OCI-LY1 (cell line): ENCODE measurements around the gene NSRP1.

Source experiments
- H2AFZ ChIP-seq: fragments of 200-600 bp; sonication (generic), shearing (Covaris generic); 2 replicates; pipeline ENCODE4 v1.6.0; 2014; ENCODE audit warnings: antibody characterized with exemption, mild to moderate bottlenecking, low read length
- H3F3A ChIP-seq: fragments of 200-600 bp; sonication (generic), shearing (Covaris generic); 2 replicates; pipeline ENCODE4 v1.6.0; 2014; ENCODE audit warnings: mild to moderate bottlenecking, antibody characterized with exemption, low read length, moderate library complexity; ENCODE audit not compliant: insufficient read depth
- H3K27ac ChIP-seq: fragments of 200-600 bp; sonication (generic); 2 replicates; pipeline ENCODE4 v1.5.1; 2014; ENCODE audit warnings: low read length, mixed run types, mild to moderate bottlenecking, low read depth; ENCODE audit not compliant: poor library complexity, severe bottlenecking
- H3K27me3 ChIP-seq: fragments of 200-600 bp; sonication (generic); 2 replicates; pipeline ENCODE4 v1.6.0; 2014; ENCODE audit warnings: antibody characterized with exemption, mild to moderate bottlenecking, low read length, moderate library complexity; ENCODE audit not compliant: insufficient read depth
- H3K36me3 ChIP-seq: fragments of 200-600 bp; sonication (generic); 2 replicates; pipeline ENCODE4 v1.6.1; 2014; ENCODE audit warnings: mild to moderate bottlenecking, antibody characterized with exemption, low read length, moderate library complexity, mixed read lengths; ENCODE audit not compliant: insufficient read depth
- H3K4me1 ChIP-seq: fragments of 200-600 bp; sonication (generic); 2 replicates; pipeline ENCODE4 v1.5.1; 2014; ENCODE audit warnings: mild to moderate bottlenecking, low read length, moderate library complexity; ENCODE audit not compliant: insufficient read depth, severe bottlenecking
- H3K4me2 ChIP-seq: fragments of 200-600 bp; sonication (generic), shearing (Covaris generic); 2 replicates; pipeline ENCODE4 v1.6.1; 2014; ENCODE audit warnings: low read length
- H3K4me3 ChIP-seq: fragments of 200-600 bp; sonication (generic); 2 replicates; pipeline ENCODE4 v1.5.1; 2014; ENCODE audit warnings: low read length, low read depth, mild to moderate bottlenecking, mixed read lengths; ENCODE audit not compliant: poor library complexity, severe bottlenecking
- H3K79me2 ChIP-seq: fragments of 200-600 bp; shearing (Covaris generic); 2 replicates; pipeline ENCODE4 v1.6.1; 2016; ENCODE audit warnings: mixed run types, low read length, mixed read lengths; ENCODE audit not compliant: insufficient read depth
- H3K9ac ChIP-seq: fragments of 200-600 bp; sonication (generic), shearing (Covaris generic); 2 replicates; pipeline ENCODE4 v1.6.1; 2014; ENCODE audit warnings: mild to moderate bottlenecking, low read length, mixed read lengths
- H3K9me2 ChIP-seq: fragments of 200-600 bp; sonication (generic), shearing (Covaris generic); 2 replicates; pipeline ENCODE4 v1.6.1; 2014; ENCODE audit warnings: low read depth, mild to moderate bottlenecking, low read length, mixed read lengths
- H3K9me3 ChIP-seq: fragments of 200-600 bp; shearing (Covaris generic); 2 replicates; pipeline ENCODE4 v1.6.1; 2014; ENCODE audit warnings: low read length, mixed read lengths
- H4K20me1 ChIP-seq: fragments of 200-600 bp; sonication (generic), shearing (Covaris generic); 2 replicates; pipeline ENCODE4 v1.6.0; 2016; ENCODE audit warnings: mild to moderate bottlenecking, low read length; ENCODE audit not compliant: insufficient read depth
- CTCF ChIP-seq: fragments of 200-600 bp; sonication (generic), shearing (Covaris generic); IDR thresholded peaks from 2 replicates; pipeline ENCODE4 v1.5.1; 2017; ENCODE audit warnings: mild to moderate bottlenecking, antibody characterized with exemption, low read length, moderate library complexity, mixed read lengths
- EZH2 ChIP-seq: fragments of 200-600 bp; sonication (generic), shearing (Covaris generic); IDR thresholded peaks from 2 replicates; pipeline ENCODE4 v1.8.0; 2017; ENCODE audit warnings: borderline replicate concordance, mixed run types, mild to moderate bottlenecking, antibody characterized with exemption, low read length, moderate library complexity, mixed read lengths

Gene NSRP1

GRCh38 chr17:30222721-30223175, 106.1 kb downstream of the NSRP1 start:
- Histone ChIP-seq H3K27ac (no peak overlapping the region), H4K20me1 (no peaks in the 10 kb centered on the region), H3K9me2 (no peaks in the 10 kb centered on the region), H2AFZ (no peak overlapping the region), H3K79me2 (no peaks in the 10 kb centered on the region), H3K9ac (no peak overlapping the region), H3K4me2 (no peak overlapping the region), H3F3A (no peaks in the 10 kb centered on the region), H3K4me1 (no peaks in the 10 kb centered on the region), H3K27me3 (no peaks in the 10 kb centered on the region), H3K9me3 (no peaks in the 10 kb centered on the region), H3K4me3 (no peak overlapping the region), H3K36me3 (no peaks in the 10 kb centered on the region)
- TF ChIP-seq EZH2 = no peak
- TF ChIP-seq CTCF = no peak

- no peaks in the 10 kb centered on the region; the same call in 1 of the 2 replicates for H3K27me3 ChIP-seq
- no peaks in the 10 kb centered on the region for H4K20me1 ChIP-seq
- H3K27ac ChIP-seq = no peak overlapping the region
- no peaks in the 10 kb centered on the region for H3K9me2 ChIP-seq
- no peak overlapping the region for H3K4me3 ChIP-seq
- no peak overlapping the region for H3K9ac ChIP-seq
- no peak overlapping the region for H3K4me2 ChIP-seq
- no peaks in the 10 kb centered on the region for H3K9me3 ChIP-seq
- H2AFZ ChIP-seq = no peak overlapping the region
- no peaks in the 10 kb centered on the region for H3K36me3 ChIP-seq
- TF ChIP-seq CTCF (no peak), EZH2 (no peak)
- no peaks in the 10 kb centered on the region for H3K79me2 ChIP-seq
- no peaks in the 10 kb centered on the region for H3F3A ChIP-seq
- no peaks in the 10 kb centered on the region for H3K4me1 ChIP-seq
Observed at GRCh38 chr17:30224419-30224960, 107.9 kb downstream of the NSRP1 start.

- Histone ChIP-seq H3K9ac (no peak overlapping the region), H3K9me3 (no peaks in the 10 kb centered on the region), H3K27me3 (no peaks in the 10 kb centered on the region; the same call in 1 of the 2 replicates), H3K9me2 (no peaks in the 10 kb centered on the region), H3K27ac (no peak overlapping the region), H3K4me2 (no peak overlapping the region), H3K4me1 (peaks cover 2% of the 10 kb centered on the region), H3K36me3 (no peaks in the 10 kb centered on the region), H4K20me1 (no peaks in the 10 kb centered on the region), H3K4me3 (no peak overlapping the region), H3K79me2 (no peaks in the 10 kb centered on the region), H2AFZ (no peak overlapping the region), H3F3A (no peaks in the 10 kb centered on the region)
- TF ChIP-seq CTCF (no peak), EZH2 (no peak)
Observed at GRCh38 chr17:30225112-30225511, 108.5 kb downstream of the NSRP1 start.
